ENCODE data around the gene DLGAP4. TPM values are rescaled to one million over a fixed set of nuclear protein-coding genes. Genes with fewer than 3 reads are reported as not detected.

Gene DLGAP4
- total RNA-seq, 4 donors from 2014 or later, result 38.6 to 193 (median 80.5) TPM

GRCh38 chr20:36477475-36477874, 171.3 kb downstream of the DLGAP4 start:
- H3K9me3 ChIP-seq, result no peaks in the 10 kb centered on the region
- intact Hi-C loops (cut with DNase I; ENCODE audit: low total_unique reads), result no loop called here
- no peaks in the 10 kb centered on the region for H3K36me3 ChIP-seq
- no peak for DNase-seq
- TF ChIP-seq CTCF (IDR thresholded peaks at IDR 0.05) (no peak), POLR2A (IDR thresholded peaks at IDR 0.05) (no peak)
- no peak overlapping the region for H3K27ac ChIP-seq
- peaks cover 0 to 19% of the 10 kb centered on the region in 2 donors for H3K4me1 ChIP-seq
- H3K27me3 ChIP-seq, result no peaks in the 10 kb centered on the region
- H3K4me3 ChIP-seq, result no peak overlapping the region

GRCh38 chr20:36478137-36478905, 172.2 kb downstream of the DLGAP4 start:
- Histone ChIP-seq H3K4me3 (no peak overlapping the region), H3K27me3 (no peaks in the 10 kb centered on the region), H3K4me1 (peaks cover 0 to 15% of the 10 kb centered on the region in 2 donors), H3K36me3 (no peaks in the 10 kb centered on the region), H3K27ac (no peak overlapping the region), H3K9me3 (no peaks in the 10 kb centered on the region)
- intact Hi-C loops (cut with DNase I; ENCODE audit: low total_unique reads), result no loop called here
- DNase-seq, result no peak
- no peak for TF ChIP-seq POLR2A (IDR thresholded peaks at IDR 0.05)
- no peak for TF ChIP-seq CTCF (IDR thresholded peaks at IDR 0.05)

GRCh38 chr20:36479938-36480337, 173.8 kb downstream of the DLGAP4 start:
- no peak for TF ChIP-seq POLR2A (IDR thresholded peaks at IDR 0.05)
- no peak for TF ChIP-seq CTCF (IDR thresholded peaks at IDR 0.05)
- H3K4me1 ChIP-seq, result peaks cover 10 to 11% of the 10 kb centered on the region in 2 donors
- H3K27me3 ChIP-seq, result no peaks in the 10 kb centered on the region
- H3K9me3 ChIP-seq, result no peaks in the 10 kb centered on the region
- no peak overlapping the region for H3K27ac ChIP-seq
- no peaks in the 10 kb centered on the region for H3K36me3 ChIP-seq
- DNase-seq, result no peak
- no peak overlapping the region for H3K4me3 ChIP-seq
- intact Hi-C loops (cut with DNase I; ENCODE audit: low total_unique reads), result no loop called here

- intact Hi-C loops (cut with DNase I; ENCODE audit: low total_unique reads), result no loop called here
- no peak for DNase-seq
Observed at GRCh38 chr20:36480456-36481048, 174.4 kb downstream of the DLGAP4 start.

More at GRCh38 chr20:36480456-36481048, 174.4 kb downstream of the DLGAP4 start:
- Histone ChIP-seq H3K27me3 (no peaks in the 10 kb centered on the region), H3K4me1 (peaks cover 11 to 12% of the 10 kb centered on the region in 2 donors), H3K27ac (peak overlapping the region in 1 of 2 donors; percentile 1), H3K36me3 (no peaks in the 10 kb centered on the region), H3K9me3 (no peaks in the 10 kb centered on the region), H3K4me3 (no peak overlapping the region)
- TF ChIP-seq CTCF (IDR thresholded peaks at IDR 0.05) (no peak), POLR2A (IDR thresholded peaks at IDR 0.05) (no peak)
